NT2/D1 (cell line): ENCODE measurements around the gene PRPF38A.

Experiments used
- DNase-seq: peaks from one replicate; pipeline ENCODE4 v3.0.0-alpha.2; 2011; ENCODE audit warnings: low read depth, low spot score
- H3K27me3 ChIP-seq: 2 replicates; pipeline ENCODE4 v1.6.0; 2011; ENCODE audit warnings: mild to moderate bottlenecking; ENCODE audit not compliant: insufficient read length, insufficient read depth
- H3K36me3 ChIP-seq: 2 replicates; pipeline ENCODE4 v1.6.1; 2011; ENCODE audit warnings: mild to moderate bottlenecking, low read length, mixed read lengths; ENCODE audit not compliant: insufficient read depth, insufficient read length
- H3K4me1 ChIP-seq: 2 replicates; pipeline ENCODE4 v1.5.1; 2011; ENCODE audit not compliant: insufficient read depth, insufficient read length
- H3K4me3 ChIP-seq: 2 replicates; pipeline ENCODE4 v1.5.1; 2011; ENCODE audit warnings: low read depth; ENCODE audit not compliant: insufficient read length
- H3K9ac ChIP-seq: 2 replicates; pipeline ENCODE4 v1.6.0; 2011; ENCODE audit warnings: low read depth; ENCODE audit not compliant: insufficient read length
- H3K9me3 ChIP-seq: 2 replicates; pipeline ENCODE4 v1.5.1; 2011; ENCODE audit warnings: mild to moderate bottlenecking, low read length; ENCODE audit not compliant: insufficient read depth
- SUZ12 ChIP-seq: IDR thresholded peaks from 2 replicates; pipeline ENCODE4 v1.6.1; 2011; ENCODE audit not compliant: insufficient read length, insufficient read depth; ENCODE audit errors: extremely low read depth
- YY1 ChIP-seq: IDR thresholded peaks from 2 replicates; pipeline ENCODE4 v1.6.1; 2011; ENCODE audit not compliant: insufficient read length, insufficient read depth
- ZNF274 ChIP-seq: IDR thresholded peaks from 2 replicates; pipeline ENCODE4 v1.6.1; 2011; ENCODE audit warnings: mild to moderate bottlenecking, low read depth, low read length

The PRPF38A gene

GRCh38 chr1:52423055-52423454 is 18.7 kb downstream of the PRPF38A start:
- Histone ChIP-seq H3K4me1 (no peaks in the 10 kb centered on the region), H3K27me3 (no peaks in the 10 kb centered on the region), H3K4me3 (no peak overlapping the region), H3K9ac (no peak overlapping the region), H3K9me3 (no peaks in the 10 kb centered on the region), H3K36me3 (peaks cover 72% of the 10 kb centered on the region)
- no peak for TF ChIP-seq ZNF274
- TF ChIP-seq YY1 = no peak
- no peak for TF ChIP-seq SUZ12
- DNase-seq = no peak

GRCh38 chr1:52423771-52424170 is 19.4 kb downstream of the PRPF38A start:
- TF ChIP-seq YY1 = no peak
- no peak for TF ChIP-seq ZNF274
- no peak for TF ChIP-seq SUZ12
- peaks cover 64% of the 10 kb centered on the region for H3K36me3 ChIP-seq
- no peaks in the 10 kb centered on the region for H3K4me1 ChIP-seq
- no peak for DNase-seq
- no peaks in the 10 kb centered on the region for H3K9me3 ChIP-seq
- no peak overlapping the region for H3K4me3 ChIP-seq
- no peak overlapping the region for H3K9ac ChIP-seq
- H3K27me3 ChIP-seq = no peaks in the 10 kb centered on the region

- H3K4me1 ChIP-seq = no peaks in the 10 kb centered on the region
- no peaks in the 10 kb centered on the region for H3K27me3 ChIP-seq
- no peaks in the 10 kb centered on the region for H3K9me3 ChIP-seq
- H3K36me3 ChIP-seq = peaks cover 62% of the 10 kb centered on the region
- H3K9ac ChIP-seq = no peak overlapping the region
- TF ChIP-seq YY1 (no peak), ZNF274 (no peak)
- no peak overlapping the region for H3K4me3 ChIP-seq
- no peak for DNase-seq
Observed at GRCh38 chr1:52424231-52424636, 19.8 kb downstream of the PRPF38A start.

- Histone ChIP-seq H3K36me3 (peaks cover 61% of the 10 kb centered on the region), H3K4me1 (no peaks in the 10 kb centered on the region), H3K9me3 (no peaks in the 10 kb centered on the region), H3K9ac (no peak overlapping the region), H3K27me3 (no peaks in the 10 kb centered on the region), H3K4me3 (no peak overlapping the region)
- no peak for DNase-seq
- TF ChIP-seq ZNF274 = no peak
- TF ChIP-seq SUZ12 = no peak
- TF ChIP-seq YY1 = no peak
Observed at GRCh38 chr1:52424813-52425212, 20.4 kb downstream of the PRPF38A start.

GRCh38 chr1:52426371-52426770 is 22.0 kb downstream of the PRPF38A start:
- Histone ChIP-seq H3K4me3 (no peak overlapping the region), H3K27me3 (no peaks in the 10 kb centered on the region), H3K9me3 (no peaks in the 10 kb centered on the region), H3K36me3 (peaks cover 58% of the 10 kb centered on the region), H3K9ac (no peak overlapping the region), H3K4me1 (no peaks in the 10 kb centered on the region)
- no peak for TF ChIP-seq YY1
- no peak for TF ChIP-seq ZNF274
- no peak for TF ChIP-seq SUZ12
- DNase-seq = no peak

- DNase-seq = no peak
- Histone ChIP-seq H3K4me3 (no peak overlapping the region), H3K36me3 (peaks cover 57% of the 10 kb centered on the region), H3K9ac (no peak overlapping the region), H3K4me1 (no peaks in the 10 kb centered on the region), H3K27me3 (no peaks in the 10 kb centered on the region), H3K9me3 (no peaks in the 10 kb centered on the region)
- TF ChIP-seq YY1 = no peak
- no peak for TF ChIP-seq SUZ12
Observed at GRCh38 chr1:52427152-52427551, 22.8 kb downstream of the PRPF38A start.

GRCh38 chr1:52432807-52433206 is 28.4 kb downstream of the PRPF38A start:
- Histone ChIP-seq H3K4me1 (no peaks in the 10 kb centered on the region), H3K9ac (no peak overlapping the region), H3K36me3 (peaks cover 46% of the 10 kb centered on the region), H3K4me3 (no peak overlapping the region), H3K9me3 (no peaks in the 10 kb centered on the region), H3K27me3 (no peaks in the 10 kb centered on the region)
- no peak for TF ChIP-seq YY1
- no peak for TF ChIP-seq ZNF274
- no peak for TF ChIP-seq SUZ12
- DNase-seq = no peak

GRCh38 chr1:52435211-52435610 is 30.8 kb downstream of the PRPF38A start:
- H3K9ac ChIP-seq = no peak overlapping the region
- H3K36me3 ChIP-seq = peaks cover 45% of the 10 kb centered on the region
- H3K27me3 ChIP-seq = no peaks in the 10 kb centered on the region
- no peak for DNase-seq
- no peaks in the 10 kb centered on the region for H3K4me1 ChIP-seq
- TF ChIP-seq ZNF274 (no peak), SUZ12 (no peak), YY1 (no peak)
- H3K4me3 ChIP-seq = no peak overlapping the region
- H3K9me3 ChIP-seq = no peaks in the 10 kb centered on the region
